NCI-H2081 treated with DMSO at 0.1 percent for 48 hours (cell line): Measurements from ENCODE around the gene MUC15.
"Not testable (repeated sequence)": the region's sequence is repeated elsewhere in the genome, so short reads cannot be mapped to it uniquely, and the experiment has no call there.

ENCODE experiments used
- DNase-seq: peaks from one replicate; lab custom pipeline; 2025; lab: John Stamatoyannopoulos, UW

Gene MUC15

GRCh38 chr11:26571861-26572654 is at the start of gene MUC15:
Gene MUC15 (minus strand): TSS chr11:26572263. CDS start chr11:26567094, 5,169 bp downstream.
- DNase-seq, result no peak

GRCh38 chr11:26621132-26621531 is 49.1 kb upstream of the MUC15 start:
- DNase-seq, result no peak

GRCh38 chr11:26620282-26621045 is 48.4 kb upstream of the MUC15 start:
- DNase-seq, result no peak

GRCh38 chr11:26618441-26618840 is 46.4 kb upstream of the MUC15 start:
- no peak for DNase-seq

GRCh38 chr11:26613759-26614158 is 41.7 kb upstream of the MUC15 start:
- DNase-seq, result no peak

GRCh38 chr11:26608507-26609146 is 36.6 kb upstream of the MUC15 start:
- DNase-seq, result no peak

GRCh38 chr11:26607725-26608506 is 35.9 kb upstream of the MUC15 start:
- DNase-seq, result no peak

- no peak for DNase-seq
These were observed 27.9 kb upstream of the MUC15 start for GRCh38 chr11:26599876-26600434.

GRCh38 chr11:26599425-26599824 is 27.4 kb upstream of the MUC15 start:
- no peak for DNase-seq

GRCh38 chr11:26597899-26598298 is 25.8 kb upstream of the MUC15 start:
- no peak for DNase-seq

GRCh38 chr11:26597049-26597689 is 25.1 kb upstream of the MUC15 start:
- DNase-seq, result not testable (repeated sequence)

GRCh38 chr11:26595207-26595865 is 23.3 kb upstream of the MUC15 start:
- DNase-seq, result not testable (repeated sequence)

- DNase-seq, result no peak
These were observed 21.6 kb upstream of the MUC15 start for GRCh38 chr11:26593691-26594090.

GRCh38 chr11:26587073-26587472 is 15.0 kb upstream of the MUC15 start:
- DNase-seq, result no peak

GRCh38 chr11:26584818-26585217 is 12.8 kb upstream of the MUC15 start:
- no peak for DNase-seq

- no peak for DNase-seq
These were observed 11.5 kb upstream of the MUC15 start for GRCh38 chr11:26583550-26583949.

GRCh38 chr11:26580929-26581328 is 8.9 kb upstream of the MUC15 start:
- DNase-seq, result no peak

- no peak for DNase-seq
These were observed 7.6 kb upstream of the MUC15 start for GRCh38 chr11:26579683-26580082.

GRCh38 chr11:26578998-26579661 is 7.1 kb upstream of the MUC15 start:
- DNase-seq, result no peak

- no peak for DNase-seq
These were observed 3.9 kb upstream of the MUC15 start for GRCh38 chr11:26575946-26576345.
